Osteoblast (primary cell): ENCODE measurements around the gene GCM1. TPM values are rescaled to one million over a fixed set of nuclear protein-coding genes. Genes with fewer than 3 reads are reported as not detected.
A peak's percentile ranks its signal among the peaks of the same experiment; 100 is the strongest.

Experiments
- DNase-seq: peaks from one replicate; pipeline ENCODE4 v3.0.0; 2011; ENCODE audit warnings: low spot score, mixed read lengths; ENCODE audit not compliant: insufficient read length; ENCODE audit errors: missing footprints
- H2AFZ ChIP-seq: 2 replicates; pipeline ENCODE4 v1.6.0; 2011; ENCODE audit warnings: mild to moderate bottlenecking, low read length
- H3K27ac ChIP-seq: 2 replicates; pipeline ENCODE4 v1.5.1; 2011; ENCODE audit warnings: mild to moderate bottlenecking, low read depth, low read length, moderate library complexity
- H3K27me3 ChIP-seq: 2 replicates; pipeline ENCODE4 v1.6.0; 2012; ENCODE audit warnings: mild to moderate bottlenecking, control low read depth, inconsistent platforms, low read length, moderate library complexity; ENCODE audit not compliant: insufficient read depth
- H3K36me3 ChIP-seq: 2 replicates; pipeline ENCODE4 v1.5.1; 2011; ENCODE audit warnings: mild to moderate bottlenecking, low read length, control low read depth, moderate library complexity; ENCODE audit not compliant: insufficient read depth
- H3K4me1 ChIP-seq: 2 replicates; pipeline ENCODE4 v1.5.1; 2011; ENCODE audit warnings: mild to moderate bottlenecking, low read length, control low read depth, moderate library complexity; ENCODE audit not compliant: insufficient read depth
- H3K4me2 ChIP-seq: 2 replicates; pipeline ENCODE4 v1.6.0; 2011; ENCODE audit warnings: mild to moderate bottlenecking, low read length; ENCODE audit not compliant: insufficient read depth
- H3K4me3 ChIP-seq: fragments of 200-600 bp; sonication (generic); 3 replicates; pipeline ENCODE4 v1.5.1; 2012; ENCODE audit warnings: mild to moderate bottlenecking, low read length, inconsistent platforms; ENCODE audit not compliant: insufficient read depth
- H3K79me2 ChIP-seq: 2 replicates; pipeline ENCODE4 v1.6.0; 2012; ENCODE audit warnings: mild to moderate bottlenecking, low read length, control low read depth, inconsistent platforms; ENCODE audit not compliant: insufficient read depth
- H3K9me3 ChIP-seq: 2 replicates; pipeline ENCODE4 v1.5.1; 2011; ENCODE audit warnings: low read depth, low read length, control low read depth
- H4K20me1 ChIP-seq: 2 replicates; pipeline ENCODE4 v1.6.0; 2012; ENCODE audit warnings: mild to moderate bottlenecking, low read length, control low read depth; ENCODE audit not compliant: insufficient read depth
- total RNA-seq: library from RNA; depleted of rRNA; stranded (reverse); fragments of >200 nt; gene quantifications from 2 replicates; pipeline ENCODE4 v1.2.3, GENCODE V29; 2012
- TF ChIP-seq, protein P1 (sequence below): IDR thresholded peaks from 2 replicates; pipeline ENCODE4 v1.5.1; 2011; ENCODE audit warnings: mild to moderate bottlenecking, low read depth, low read length, moderate library complexity; ENCODE audit errors: extremely low read depth

Gene GCM1
- total RNA-seq, 1 donor: not detected

DNA sequence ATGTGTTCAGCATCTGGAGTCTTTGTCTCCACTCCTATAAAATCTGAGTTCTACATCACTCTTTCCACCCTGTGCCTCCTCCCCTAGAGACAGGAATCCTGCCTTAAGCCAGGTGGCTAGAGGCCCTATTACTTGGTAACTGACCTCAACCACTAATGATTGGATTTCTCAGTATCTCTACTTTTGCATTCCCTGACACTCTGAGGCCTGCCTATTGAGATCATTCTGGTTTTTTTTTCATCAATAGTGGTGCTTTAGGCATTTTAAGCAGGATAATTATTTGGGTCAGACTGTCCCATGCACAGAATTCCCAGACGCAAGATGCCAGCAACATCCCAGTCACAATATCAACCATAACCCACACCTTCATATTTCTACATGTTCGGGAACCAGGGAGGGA, 3.9 kb upstream of the GCM1 start:
- no peaks in the 10 kb centered on the region for H3K9me3 ChIP-seq
- TF ChIP-seq, protein P1, sequence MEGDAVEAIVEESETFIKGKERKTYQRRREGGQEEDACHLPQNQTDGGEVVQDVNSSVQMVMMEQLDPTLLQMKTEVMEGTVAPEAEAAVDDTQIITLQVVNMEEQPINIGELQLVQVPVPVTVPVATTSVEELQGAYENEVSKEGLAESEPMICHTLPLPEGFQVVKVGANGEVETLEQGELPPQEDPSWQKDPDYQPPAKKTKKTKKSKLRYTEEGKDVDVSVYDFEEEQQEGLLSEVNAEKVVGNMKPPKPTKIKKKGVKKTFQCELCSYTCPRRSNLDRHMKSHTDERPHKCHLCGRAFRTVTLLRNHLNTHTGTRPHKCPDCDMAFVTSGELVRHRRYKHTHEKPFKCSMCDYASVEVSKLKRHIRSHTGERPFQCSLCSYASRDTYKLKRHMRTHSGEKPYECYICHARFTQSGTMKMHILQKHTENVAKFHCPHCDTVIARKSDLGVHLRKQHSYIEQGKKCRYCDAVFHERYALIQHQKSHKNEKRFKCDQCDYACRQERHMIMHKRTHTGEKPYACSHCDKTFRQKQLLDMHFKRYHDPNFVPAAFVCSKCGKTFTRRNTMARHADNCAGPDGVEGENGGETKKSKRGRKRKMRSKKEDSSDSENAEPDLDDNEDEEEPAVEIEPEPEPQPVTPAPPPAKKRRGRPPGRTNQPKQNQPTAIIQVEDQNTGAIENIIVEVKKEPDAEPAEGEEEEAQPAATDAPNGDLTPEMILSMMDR: no peak
- no peaks in the 10 kb centered on the region for H4K20me1 ChIP-seq
- no peak overlapping the region for H3K4me2 ChIP-seq
- DNase-seq: no peak
- no peaks in the 10 kb centered on the region for H3K79me2 ChIP-seq
- H3K36me3 ChIP-seq: no peaks in the 10 kb centered on the region
- peaks cover 8% of the 10 kb centered on the region for H3K27me3 ChIP-seq
- H3K27ac ChIP-seq: no peak overlapping the region
- no peak overlapping the region for H2AFZ ChIP-seq
- no peak overlapping the region for H3K4me3 ChIP-seq
- no peaks in the 10 kb centered on the region for H3K4me1 ChIP-seq

DNA sequence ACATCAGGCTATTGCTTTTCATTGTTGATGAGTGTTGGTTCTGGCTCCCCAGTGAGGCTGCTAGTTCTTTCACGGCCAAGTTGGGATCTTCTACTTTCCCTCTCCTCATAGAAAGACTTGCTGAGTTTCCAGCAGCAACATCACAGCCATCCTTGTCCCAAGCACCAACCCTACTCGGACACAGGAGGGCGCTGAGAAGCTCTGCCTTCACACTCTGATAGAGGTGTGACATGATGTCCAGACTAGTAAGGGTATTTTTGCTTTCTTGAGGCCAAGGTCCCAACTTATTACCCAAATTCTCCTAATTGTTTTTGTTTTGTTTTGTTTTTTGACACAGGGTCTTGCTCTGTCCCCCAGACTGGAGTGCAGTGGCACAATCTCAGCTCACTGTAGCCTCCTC, 3.0 kb upstream of the GCM1 start:
- Histone ChIP-seq H3K4me3 (no peak overlapping the region), H3K27me3 (peaks cover 8% of the 10 kb centered on the region), H3K4me2 (no peak overlapping the region), H3K4me1 (no peaks in the 10 kb centered on the region), H3K36me3 (no peaks in the 10 kb centered on the region), H2AFZ (no peak overlapping the region), H3K27ac (no peak overlapping the region), H3K79me2 (no peaks in the 10 kb centered on the region), H4K20me1 (no peaks in the 10 kb centered on the region), H3K9me3 (no peaks in the 10 kb centered on the region)
- DNase-seq: no peak
- TF ChIP-seq, protein P1: peak; percentile 55

DNA sequence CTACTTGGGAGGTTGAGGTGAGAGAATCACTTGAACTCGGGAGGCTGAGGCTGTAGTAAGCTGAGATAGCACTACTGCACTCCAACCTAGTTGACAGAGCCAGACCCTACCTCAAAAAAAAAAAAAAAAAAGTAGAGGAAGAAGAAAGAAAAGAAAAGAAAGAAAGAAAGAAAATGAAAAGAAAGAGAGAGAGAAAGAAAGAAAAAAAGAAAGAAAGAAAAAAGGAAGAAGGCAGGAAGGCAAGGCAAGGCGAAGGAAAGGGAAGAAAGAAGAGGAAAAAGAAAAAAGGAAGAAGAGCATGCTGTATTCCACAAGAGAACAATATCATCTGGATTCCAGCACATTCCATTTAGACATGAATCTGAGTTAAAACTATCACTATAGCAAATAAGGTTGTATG, 3.8 kb downstream of the GCM1 start:
- TF ChIP-seq, protein P1: no peak
- DNase-seq: no peak
- Histone ChIP-seq H3K79me2 (no peaks in the 10 kb centered on the region), H3K9me3 (no peaks in the 10 kb centered on the region), H4K20me1 (no peaks in the 10 kb centered on the region), H3K27ac (no peak overlapping the region), H3K27me3 (peaks cover 19% of the 10 kb centered on the region), H3K36me3 (no peaks in the 10 kb centered on the region), H2AFZ (no peak overlapping the region), H3K4me3 (no peak overlapping the region), H3K4me2 (no peak overlapping the region), H3K4me1 (no peaks in the 10 kb centered on the region)

DNA sequence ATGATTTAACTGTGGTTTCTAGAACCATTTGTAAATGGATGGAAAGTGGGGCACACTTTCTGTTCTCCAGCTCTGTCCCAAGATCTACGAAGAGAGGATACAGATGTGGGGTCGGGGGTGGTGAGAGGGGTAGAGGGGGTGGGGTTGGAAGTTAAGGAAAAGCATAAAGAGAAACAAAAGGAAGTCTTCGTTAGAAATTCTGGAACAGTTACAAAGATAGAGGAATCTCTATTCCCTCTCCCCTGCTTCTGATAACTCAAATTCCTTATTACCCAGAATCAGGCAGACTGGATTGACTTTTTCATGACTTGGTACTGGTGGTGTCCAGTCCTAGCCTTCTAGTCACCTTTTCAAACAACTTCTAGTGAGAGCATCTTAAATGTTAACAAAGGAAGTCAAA, 4.9 kb downstream of the GCM1 start:
- TF ChIP-seq, protein P1: no peak
- no peak for DNase-seq
- no peak overlapping the region for H3K27ac ChIP-seq
- H3K9me3 ChIP-seq: no peaks in the 10 kb centered on the region
- no peak overlapping the region for H3K4me2 ChIP-seq
- no peaks in the 10 kb centered on the region for H4K20me1 ChIP-seq
- peaks cover 19% of the 10 kb centered on the region for H3K27me3 ChIP-seq
- no peaks in the 10 kb centered on the region for H3K36me3 ChIP-seq
- no peaks in the 10 kb centered on the region for H3K79me2 ChIP-seq
- H3K4me3 ChIP-seq: no peak overlapping the region
- no peaks in the 10 kb centered on the region for H3K4me1 ChIP-seq
- H2AFZ ChIP-seq: no peak overlapping the region
